ENCODE data around the gene LRP1.

Gene LRP1

GRCh38 chr12:57235017-57235727, 106.9 kb downstream of the LRP1 start:
- peaks cover 25 to 27% of the 10 kb centered on the region in 2 donors for H3K36me3 ChIP-seq (ENCODE audit: control insufficient read depth in 2 of 2, insufficient read depth in 2 of 2, low read length in 2 of 2)
- no peak overlapping the region for H3K27ac ChIP-seq (ENCODE audit: low read depth in 2 of 2, low read length in 2 of 2)
- H3K27me3 ChIP-seq (ENCODE audit: control insufficient read depth in 2 of 2, insufficient read depth in 2 of 2, low read length in 2 of 2): peaks cover 24 to 36% of the 10 kb centered on the region in 2 donors
- peaks cover 24 to 30% of the 10 kb centered on the region in 2 donors for H3K4me1 ChIP-seq (ENCODE audit: control insufficient read depth in 2 of 2, insufficient read depth in 2 of 2, low read length in 2 of 2)
- no peak overlapping the region for H3K4me3 ChIP-seq (ENCODE audit: low read length in 2 of 2)
- H3K9ac ChIP-seq (ENCODE audit: low read depth in 1 of 2, low read length in 2 of 2): no peak overlapping the region
- no peaks in the 10 kb centered on the region for H3K9me3 ChIP-seq (ENCODE audit: control insufficient read depth in 2 of 2, low read length in 2 of 2)

- Histone ChIP-seq H3K4me3 (ENCODE audit: low read length in 2 of 2) (no peak overlapping the region), H3K9ac (ENCODE audit: low read depth in 1 of 2, low read length in 2 of 2) (no peak overlapping the region), H3K36me3 (ENCODE audit: control insufficient read depth in 2 of 2, insufficient read depth in 2 of 2, low read length in 2 of 2) (peaks cover 25 to 27% of the 10 kb centered on the region in 2 donors), H3K27me3 (ENCODE audit: control insufficient read depth in 2 of 2, insufficient read depth in 2 of 2, low read length in 2 of 2) (peaks cover 28 to 36% of the 10 kb centered on the region in 2 donors), H3K4me1 (ENCODE audit: control insufficient read depth in 2 of 2, insufficient read depth in 2 of 2, low read length in 2 of 2) (peaks cover 24 to 30% of the 10 kb centered on the region in 2 donors), H3K27ac (ENCODE audit: low read depth in 2 of 2, low read length in 2 of 2) (no peak overlapping the region), H3K9me3 (ENCODE audit: control insufficient read depth in 2 of 2, low read length in 2 of 2) (no peaks in the 10 kb centered on the region)
Measured at GRCh38 chr12:57235728-57236131, 107.4 kb downstream of the LRP1 start.

DNA sequence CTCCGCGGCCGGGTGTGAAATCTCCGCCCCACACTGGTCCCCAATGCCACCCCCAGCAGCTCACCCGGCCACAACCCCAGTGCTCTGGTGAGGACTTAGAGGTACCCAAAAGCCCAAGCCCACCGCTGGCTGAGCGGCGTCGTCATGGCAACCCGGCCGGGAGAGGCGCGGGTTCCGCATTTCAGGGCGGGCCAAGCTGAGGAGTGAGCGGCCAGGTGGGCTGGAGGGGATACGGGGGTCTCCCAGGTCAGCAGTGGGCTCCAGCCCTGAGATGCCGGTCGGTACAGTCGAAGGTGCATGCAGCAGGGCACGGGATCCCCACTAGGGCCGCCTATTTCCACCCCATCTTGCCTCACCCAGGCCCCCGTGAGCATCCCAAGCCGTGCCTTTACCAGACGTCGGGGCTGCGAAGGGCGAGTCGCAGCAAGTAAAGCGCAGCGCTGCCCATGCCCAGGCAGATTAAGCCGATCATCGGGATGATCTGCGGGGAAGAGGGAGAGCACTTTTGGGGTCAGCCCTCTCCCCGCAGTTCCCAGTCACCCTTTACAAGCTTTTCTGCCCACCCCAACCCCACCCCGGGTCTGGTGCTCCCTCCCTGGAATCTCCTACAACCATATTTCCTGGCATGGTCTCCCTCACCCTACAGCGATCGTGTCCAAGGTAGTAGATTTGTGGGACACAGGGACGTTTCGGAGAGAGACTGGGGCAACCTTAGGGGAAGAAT, 108.1 kb downstream of the LRP1 start:
- H3K27me3 ChIP-seq (ENCODE audit: control insufficient read depth in 2 of 2, insufficient read depth in 2 of 2, low read length in 2 of 2): peaks cover 34 to 39% of the 10 kb centered on the region in 2 donors
- no peak overlapping the region for H3K9ac ChIP-seq (ENCODE audit: low read depth in 1 of 2, low read length in 2 of 2)
- H3K36me3 ChIP-seq (ENCODE audit: control insufficient read depth in 2 of 2, insufficient read depth in 2 of 2, low read length in 2 of 2): peaks cover 24 to 27% of the 10 kb centered on the region in 2 donors
- H3K27ac ChIP-seq (ENCODE audit: low read depth in 2 of 2, low read length in 2 of 2): no peak overlapping the region
- H3K4me3 ChIP-seq (ENCODE audit: low read length in 2 of 2): no peak overlapping the region
- H3K4me1 ChIP-seq (ENCODE audit: control insufficient read depth in 2 of 2, insufficient read depth in 2 of 2, low read length in 2 of 2): peaks cover 27 to 35% of the 10 kb centered on the region in 2 donors
- no peaks in the 10 kb centered on the region for H3K9me3 ChIP-seq (ENCODE audit: control insufficient read depth in 2 of 2, low read length in 2 of 2)

DNA sequence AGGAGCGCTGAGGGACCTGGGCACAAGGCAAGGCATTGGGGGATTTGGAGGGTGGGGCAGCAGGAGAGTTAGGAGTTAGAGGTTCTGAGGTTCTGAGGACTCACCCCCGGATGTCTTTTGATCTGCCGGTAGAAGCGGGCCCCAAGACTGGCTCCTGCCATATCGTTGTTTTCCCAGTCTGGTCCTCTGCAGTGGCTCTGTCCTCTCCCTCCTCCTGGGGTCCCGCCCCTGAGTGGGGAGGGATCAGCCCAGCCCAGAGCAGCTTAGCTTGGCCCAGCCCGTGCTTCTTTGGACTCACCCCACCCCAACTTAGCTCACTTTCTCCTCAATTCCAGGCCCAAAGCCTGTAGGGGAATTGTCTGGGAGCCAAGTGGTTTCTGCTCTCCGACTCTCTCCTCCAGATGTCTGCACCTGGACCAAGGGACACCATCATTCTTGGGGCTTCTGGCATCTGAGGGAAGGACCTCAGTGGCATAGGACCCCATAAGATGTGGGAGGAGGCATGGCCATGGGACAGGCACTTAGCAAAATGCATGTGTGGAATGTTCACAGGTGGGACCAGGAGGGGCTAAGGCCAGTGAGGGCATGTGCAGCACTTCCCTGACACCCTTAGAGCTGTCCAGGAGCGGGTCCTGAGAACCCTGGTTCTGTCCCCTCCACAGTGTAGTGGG, 108.8 kb downstream of the LRP1 start:
- no peak overlapping the region for H3K27ac ChIP-seq (ENCODE audit: low read depth in 2 of 2, low read length in 2 of 2)
- H3K9me3 ChIP-seq (ENCODE audit: control insufficient read depth in 2 of 2, low read length in 2 of 2): no peaks in the 10 kb centered on the region
- H3K4me1 ChIP-seq (ENCODE audit: control insufficient read depth in 2 of 2, insufficient read depth in 2 of 2, low read length in 2 of 2): peaks cover 28 to 40% of the 10 kb centered on the region in 2 donors
- H3K36me3 ChIP-seq (ENCODE audit: control insufficient read depth in 2 of 2, insufficient read depth in 2 of 2, low read length in 2 of 2): peaks cover 22 to 23% of the 10 kb centered on the region in 2 donors
- H3K4me3 ChIP-seq (ENCODE audit: low read length in 2 of 2): no peak overlapping the region
- no peak overlapping the region for H3K9ac ChIP-seq (ENCODE audit: low read depth in 1 of 2, low read length in 2 of 2)
- H3K27me3 ChIP-seq (ENCODE audit: control insufficient read depth in 2 of 2, insufficient read depth in 2 of 2, low read length in 2 of 2): peaks cover 41 to 46% of the 10 kb centered on the region in 2 donors

- Histone ChIP-seq H3K27me3 (ENCODE audit: control insufficient read depth in 2 of 2, insufficient read depth in 2 of 2, low read length in 2 of 2) (peaks cover 44 to 51% of the 10 kb centered on the region in 2 donors), H3K27ac (ENCODE audit: low read depth in 2 of 2, low read length in 2 of 2) (no peak overlapping the region), H3K4me1 (ENCODE audit: control insufficient read depth in 2 of 2, insufficient read depth in 2 of 2, low read length in 2 of 2) (peaks cover 30 to 45% of the 10 kb centered on the region in 2 donors), H3K36me3 (ENCODE audit: control insufficient read depth in 2 of 2, insufficient read depth in 2 of 2, low read length in 2 of 2) (peaks cover 18 to 19% of the 10 kb centered on the region in 2 donors), H3K9ac (ENCODE audit: low read depth in 1 of 2, low read length in 2 of 2) (no peak overlapping the region), H3K4me3 (ENCODE audit: low read length in 2 of 2) (no peak overlapping the region), H3K9me3 (ENCODE audit: control insufficient read depth in 2 of 2, low read length in 2 of 2) (no peaks in the 10 kb centered on the region)
Measured at GRCh38 chr12:57237596-57237931, 109.3 kb downstream of the LRP1 start.

- Histone ChIP-seq H3K36me3 (ENCODE audit: control insufficient read depth in 2 of 2, insufficient read depth in 2 of 2, low read length in 2 of 2) (peaks cover 13% of the 10 kb centered on the region in 2 donors), H3K27ac (ENCODE audit: low read depth in 2 of 2, low read length in 2 of 2) (no peak overlapping the region), H3K9me3 (ENCODE audit: control insufficient read depth in 2 of 2, low read length in 2 of 2) (no peaks in the 10 kb centered on the region), H3K4me3 (ENCODE audit: low read length in 2 of 2) (peak overlapping the region; percentile 60 to 69), H3K27me3 (ENCODE audit: control insufficient read depth in 2 of 2, insufficient read depth in 2 of 2, low read length in 2 of 2) (peaks cover 46 to 58% of the 10 kb centered on the region in 2 donors), H3K9ac (ENCODE audit: low read depth in 1 of 2, low read length in 2 of 2) (peak overlapping the region; percentile 26 to 47), H3K4me1 (ENCODE audit: control insufficient read depth in 2 of 2, insufficient read depth in 2 of 2, low read length in 2 of 2) (peaks cover 35 to 51% of the 10 kb centered on the region in 2 donors)
Measured at GRCh38 chr12:57237932-57238853, 109.9 kb downstream of the LRP1 start.

- peaks cover 5% of the 10 kb centered on the region in 2 donors for H3K36me3 ChIP-seq (ENCODE audit: control insufficient read depth in 2 of 2, insufficient read depth in 2 of 2, low read length in 2 of 2)
- H3K4me1 ChIP-seq (ENCODE audit: control insufficient read depth in 2 of 2, insufficient read depth in 2 of 2, low read length in 2 of 2): peaks cover 36 to 52% of the 10 kb centered on the region in 2 donors
- no peak overlapping the region for H3K27ac ChIP-seq (ENCODE audit: low read depth in 2 of 2, low read length in 2 of 2)
- peaks cover 49 to 58% of the 10 kb centered on the region in 2 donors for H3K27me3 ChIP-seq (ENCODE audit: control insufficient read depth in 2 of 2, insufficient read depth in 2 of 2, low read length in 2 of 2)
- peak overlapping the region; percentile 60 to 69 for H3K4me3 ChIP-seq (ENCODE audit: low read length in 2 of 2)
- peak overlapping the region; percentile 26 to 47 for H3K9ac ChIP-seq (ENCODE audit: low read depth in 1 of 2, low read length in 2 of 2)
- H3K9me3 ChIP-seq (ENCODE audit: control insufficient read depth in 2 of 2, low read length in 2 of 2): no peaks in the 10 kb centered on the region
Measured at GRCh38 chr12:57238854-57239554, 110.7 kb downstream of the LRP1 start.

GRCh38 chr12:57239587-57240065, 111.3 kb downstream of the LRP1 start:
- Histone ChIP-seq H3K27me3 (ENCODE audit: control insufficient read depth in 2 of 2, insufficient read depth in 2 of 2, low read length in 2 of 2) (peaks cover 52 to 58% of the 10 kb centered on the region in 2 donors), H3K9me3 (ENCODE audit: control insufficient read depth in 2 of 2, low read length in 2 of 2) (no peaks in the 10 kb centered on the region), H3K27ac (ENCODE audit: low read depth in 2 of 2, low read length in 2 of 2) (no peak overlapping the region), H3K9ac (ENCODE audit: low read depth in 1 of 2, low read length in 2 of 2) (no peak overlapping the region), H3K36me3 (ENCODE audit: control insufficient read depth in 2 of 2, insufficient read depth in 2 of 2, low read length in 2 of 2) (no peaks in the 10 kb centered on the region), H3K4me3 (ENCODE audit: low read length in 2 of 2) (peak overlapping the region; percentile 60 to 65), H3K4me1 (ENCODE audit: control insufficient read depth in 2 of 2, insufficient read depth in 2 of 2, low read length in 2 of 2) (peaks cover 36 to 52% of the 10 kb centered on the region in 2 donors)

Measured in mucosa of rectum (tissue), 2 donors.